Measurements from ENCODE around the gene ADCY10.
"Not testable (repeated sequence)": the region's sequence is repeated elsewhere in the genome, so short reads cannot be mapped to it uniquely, and the experiment has no call there.

Gene ADCY10

DNA sequence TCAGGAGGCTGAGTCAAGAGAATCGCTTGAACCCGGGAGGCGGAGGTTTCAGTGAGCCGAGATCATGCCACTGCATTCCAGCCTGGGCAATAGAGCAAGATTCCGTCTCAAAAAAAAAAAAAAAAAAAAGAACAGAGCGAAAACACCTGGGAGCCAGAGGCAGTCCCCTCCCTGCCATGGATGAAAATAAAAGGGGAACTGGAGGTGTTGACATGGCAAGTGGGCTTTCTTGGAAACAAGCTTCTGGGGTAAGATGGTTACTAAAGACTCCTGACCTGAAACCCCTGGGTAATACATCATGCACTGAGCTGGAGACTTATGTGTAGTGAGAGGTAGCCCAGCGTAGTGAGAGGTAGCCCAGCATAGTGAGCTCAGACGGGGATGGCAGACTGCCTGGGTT lies 31.6 kb downstream of the ADCY10 start:
- no peak for DNase-seq

DNA sequence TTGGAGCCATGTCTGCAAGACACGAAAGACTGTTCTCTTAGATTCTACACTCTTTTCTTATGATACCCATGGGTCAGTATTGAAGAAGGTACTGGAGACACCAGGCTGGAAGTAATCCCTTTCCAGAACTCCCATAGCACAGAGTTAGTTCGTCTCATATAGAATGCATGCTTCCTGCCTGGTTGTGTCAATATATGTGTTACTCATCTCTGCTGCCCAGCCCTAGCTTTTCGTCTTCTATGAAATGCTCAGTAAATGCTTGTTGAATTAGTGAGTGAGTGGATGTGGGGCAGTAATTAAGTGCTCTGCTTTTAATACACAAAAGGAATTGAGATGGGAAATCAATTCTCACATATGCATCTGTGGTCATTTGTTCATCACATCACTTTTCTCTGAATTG lies 32.1 kb downstream of the ADCY10 start:
- no peak for DNase-seq

DNA sequence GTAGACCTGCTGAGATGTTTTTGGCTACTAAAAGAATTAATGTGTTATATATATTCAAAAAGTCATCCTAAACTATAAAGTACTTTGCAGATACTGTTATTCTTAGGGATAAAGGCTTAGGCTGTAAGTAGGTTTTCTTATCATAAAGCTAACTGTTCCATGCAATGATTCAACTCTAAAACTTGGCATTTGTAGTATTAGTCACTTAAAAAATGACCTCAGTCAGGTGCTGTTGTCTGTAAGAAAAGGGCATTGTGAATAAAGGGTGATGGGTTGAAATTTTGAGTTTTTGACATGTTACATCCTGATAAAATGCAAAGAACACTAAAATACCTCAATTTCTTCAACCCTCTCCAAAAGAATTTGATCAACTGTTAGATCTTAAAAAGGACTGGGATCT lies 32.9 kb downstream of the ADCY10 start:
- DNase-seq = no peak

DNA sequence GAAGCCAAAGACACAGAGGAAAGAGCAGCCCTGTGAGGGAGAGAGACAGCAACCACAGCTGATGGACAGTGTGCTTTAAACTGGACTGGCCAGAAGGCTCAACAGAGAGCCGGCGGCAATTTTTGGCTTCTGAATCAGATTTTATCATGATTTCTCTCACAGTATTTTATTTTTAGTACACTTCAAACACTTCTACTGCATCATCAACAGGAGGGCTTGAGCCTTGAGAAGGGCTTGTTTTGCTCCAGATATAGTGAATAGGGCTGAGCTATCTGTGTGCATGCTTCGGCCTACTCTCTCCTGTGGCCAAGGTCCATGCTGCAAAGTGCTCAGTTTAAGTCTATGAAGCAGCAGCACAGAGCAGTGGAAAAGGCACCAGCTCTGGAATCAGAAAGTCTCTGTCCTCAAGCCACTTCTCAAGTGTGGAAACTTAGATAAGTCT lies 33.3 kb downstream of the ADCY10 start:
- DNase-seq = no peak

DNA sequence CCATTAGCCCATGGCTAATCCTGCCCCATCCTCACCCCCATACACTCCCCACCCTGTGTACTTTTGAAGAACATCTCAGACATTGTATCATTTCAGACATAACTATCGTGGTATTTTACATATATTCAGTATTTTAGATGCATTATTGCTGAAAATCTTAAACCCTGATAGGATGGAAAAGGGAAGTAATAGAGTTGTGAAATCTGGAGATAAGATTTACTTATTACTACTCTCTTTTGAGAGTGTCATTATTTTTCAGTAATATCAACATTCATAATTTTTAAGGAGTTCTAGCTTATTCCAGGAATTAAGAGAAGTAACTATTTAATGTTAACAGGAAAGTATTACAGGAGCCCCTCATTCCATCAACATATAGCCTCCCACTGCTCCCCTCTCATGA lies 34.4 kb downstream of the ADCY10 start:
- no peak for DNase-seq

DNA sequence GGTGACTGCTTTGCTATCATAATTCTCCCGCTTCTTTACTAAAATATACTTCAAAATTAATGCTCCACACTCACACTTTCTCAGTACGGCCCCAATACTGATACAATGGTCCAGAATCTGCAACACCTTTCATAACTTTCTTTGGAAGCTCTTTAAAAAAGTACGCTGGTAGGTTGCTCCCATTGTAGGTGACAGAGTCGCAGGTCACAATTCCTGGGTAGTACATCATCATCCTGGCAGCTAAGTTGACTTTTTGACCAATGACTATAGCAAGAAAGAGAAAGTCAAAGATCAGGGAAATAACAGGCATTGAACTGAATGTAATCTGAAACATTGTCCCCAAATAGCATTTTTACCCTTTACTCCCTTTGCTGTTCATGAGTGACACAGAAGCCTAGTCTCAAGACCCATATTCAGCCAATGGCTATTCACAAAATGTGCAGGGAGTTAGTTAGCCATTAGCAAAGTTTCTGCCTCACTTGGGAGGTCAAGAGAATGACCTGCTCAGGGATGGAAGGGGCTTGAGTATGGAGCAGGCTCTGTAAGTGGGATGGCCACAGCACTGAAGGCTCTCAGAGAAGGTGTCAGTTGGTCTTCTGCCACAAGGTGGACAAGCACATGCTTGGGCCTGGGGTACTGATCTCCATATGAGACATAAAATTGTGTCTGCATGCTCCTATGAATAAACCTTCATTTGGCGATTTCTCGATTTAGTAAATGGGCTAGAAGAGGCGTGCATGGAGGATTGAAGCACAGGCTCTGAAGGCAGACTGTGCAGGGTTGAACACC lies 35.4 kb downstream of the ADCY10 start:
- no peak for DNase-seq

DNA sequence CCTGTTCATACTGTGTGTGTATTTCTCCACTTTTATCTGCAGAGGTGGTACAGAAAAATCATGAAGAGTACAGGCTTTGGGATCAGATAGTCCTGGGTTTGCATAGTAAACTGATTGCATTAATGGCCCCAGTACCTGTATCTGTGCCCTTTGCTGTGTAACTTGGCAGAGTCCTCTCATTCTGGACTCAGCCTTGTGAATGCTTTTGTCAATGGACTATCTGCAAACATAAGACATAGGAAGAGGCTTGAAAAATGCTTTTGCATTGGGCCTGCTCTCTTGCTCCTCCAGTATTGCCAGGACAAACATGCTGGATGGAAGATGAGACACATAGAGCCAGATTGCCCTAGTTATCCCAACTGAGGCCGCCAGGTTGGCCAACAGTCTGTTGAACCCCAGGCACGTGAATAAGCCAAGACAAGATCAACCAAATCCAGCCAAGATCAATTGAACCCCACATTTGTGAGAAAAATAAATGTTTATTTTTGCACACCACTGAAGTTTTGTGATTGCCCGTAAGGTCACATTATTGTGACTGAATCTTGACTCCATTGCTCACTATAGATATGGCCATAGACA lies 37.2 kb downstream of the ADCY10 start:
- no peak for DNase-seq

DNA sequence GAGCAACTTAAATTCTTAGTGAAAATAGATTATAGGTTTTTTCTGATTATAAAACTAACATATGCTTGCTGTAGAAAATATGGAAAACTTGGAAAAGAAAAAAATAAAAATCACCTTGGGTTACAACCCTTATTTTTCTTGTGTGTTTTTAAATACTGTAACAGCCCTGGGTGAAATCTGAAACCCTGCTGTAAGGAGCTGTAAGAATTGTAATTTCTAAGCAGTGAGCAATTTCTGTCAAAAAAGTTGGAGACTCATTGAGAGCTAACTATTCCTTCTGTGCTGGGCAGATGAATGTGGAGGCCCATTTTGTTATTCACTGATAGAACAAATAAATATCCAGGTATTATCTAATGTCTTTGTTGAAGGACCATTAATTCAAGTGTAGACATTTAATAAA lies 42.6 kb downstream of the ADCY10 start:
- no peak for DNase-seq

DNA sequence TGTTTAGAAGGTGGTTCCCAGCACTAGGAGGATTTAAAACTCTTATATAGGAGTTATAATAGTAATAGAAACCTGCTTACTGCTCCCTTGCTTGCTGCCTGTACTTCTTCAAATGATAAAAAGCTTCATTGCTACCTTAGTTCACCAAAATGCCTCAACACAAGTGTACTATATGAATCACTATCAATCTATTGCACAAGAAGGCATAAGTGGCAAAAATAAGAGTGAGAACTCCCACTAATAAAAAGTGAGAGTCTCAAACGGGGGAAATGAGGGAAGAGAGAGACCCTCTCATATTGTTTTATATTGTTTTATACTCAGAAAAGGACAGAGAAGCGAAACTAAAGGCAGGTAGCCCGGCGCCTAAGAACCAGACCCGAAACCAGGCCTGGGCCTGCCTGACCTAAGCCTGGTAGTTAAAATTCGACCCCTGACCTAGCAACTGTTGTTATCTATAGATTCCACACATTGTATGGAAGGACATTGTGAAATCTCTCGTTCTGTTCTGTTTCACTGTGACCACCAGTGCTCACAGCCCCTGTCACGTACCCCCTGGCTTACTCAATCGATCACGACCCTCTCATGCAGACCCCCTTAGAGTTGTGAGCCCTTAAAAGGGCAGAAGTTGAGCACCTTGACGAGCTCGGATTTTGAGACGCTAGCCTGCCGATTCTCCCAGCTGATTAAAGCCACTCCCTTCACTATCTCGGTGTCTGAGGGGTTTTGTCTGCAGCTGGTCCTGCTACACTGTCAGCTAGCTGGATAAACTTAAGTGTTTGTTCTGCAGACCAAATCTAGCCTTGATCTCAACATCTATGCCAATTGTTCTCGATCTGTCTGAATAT lies 44.6 kb downstream of the ADCY10 start:
- DNase-seq = not testable (repeated sequence)

DNA sequence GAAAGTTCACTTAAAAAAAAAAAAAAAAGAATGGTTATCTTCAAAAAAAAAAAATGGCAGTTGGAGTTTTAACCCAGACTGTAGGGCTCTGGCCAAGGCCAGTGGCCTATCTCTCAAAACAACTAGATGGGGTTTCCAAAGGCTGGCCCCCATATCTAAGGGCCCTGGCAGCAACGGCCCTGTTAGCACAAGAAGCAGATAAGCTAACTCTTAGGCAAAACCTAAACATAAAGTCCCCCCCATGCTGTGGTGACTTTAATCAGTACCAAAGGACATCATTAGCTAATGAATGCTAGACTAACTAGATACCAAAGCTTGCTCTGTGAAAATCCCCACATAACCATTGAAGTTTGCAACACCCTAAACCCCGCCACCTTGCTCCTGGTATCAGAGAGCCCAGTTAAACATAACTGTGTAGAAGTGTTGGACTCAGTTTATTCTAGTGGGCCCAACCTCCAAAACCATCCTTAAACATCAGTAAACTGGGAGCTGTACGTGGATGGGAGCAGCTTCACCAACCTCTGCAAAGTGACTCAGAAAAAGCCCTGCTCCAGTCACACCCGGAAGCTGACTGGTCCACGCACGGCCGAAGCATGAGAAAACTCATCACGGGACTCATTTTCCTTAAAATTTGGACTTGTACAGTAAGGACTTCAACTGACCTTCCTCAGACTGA lies 47.1 kb downstream of the ADCY10 start:
- not testable (repeated sequence) for DNase-seq

DNA sequence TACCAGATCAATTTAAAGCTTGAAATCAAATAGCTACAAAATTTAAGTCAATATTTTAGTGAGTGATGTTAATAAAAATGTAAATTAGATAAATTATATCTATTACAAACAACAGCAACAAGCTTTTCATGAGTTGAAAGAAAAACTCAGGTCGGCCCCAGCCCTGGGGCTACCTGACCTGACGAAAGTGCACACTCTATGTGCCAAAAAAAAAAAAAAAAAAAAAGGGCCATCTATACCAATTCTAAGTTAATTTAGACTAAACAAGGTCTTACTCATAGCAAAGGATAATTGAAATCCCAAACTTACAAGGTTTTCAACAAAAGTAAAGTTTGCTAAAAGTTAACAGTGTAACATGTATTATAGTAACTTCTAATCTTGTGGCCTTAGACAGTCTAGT lies 47.6 kb downstream of the ADCY10 start:
- DNase-seq = not testable (repeated sequence)

DNA sequence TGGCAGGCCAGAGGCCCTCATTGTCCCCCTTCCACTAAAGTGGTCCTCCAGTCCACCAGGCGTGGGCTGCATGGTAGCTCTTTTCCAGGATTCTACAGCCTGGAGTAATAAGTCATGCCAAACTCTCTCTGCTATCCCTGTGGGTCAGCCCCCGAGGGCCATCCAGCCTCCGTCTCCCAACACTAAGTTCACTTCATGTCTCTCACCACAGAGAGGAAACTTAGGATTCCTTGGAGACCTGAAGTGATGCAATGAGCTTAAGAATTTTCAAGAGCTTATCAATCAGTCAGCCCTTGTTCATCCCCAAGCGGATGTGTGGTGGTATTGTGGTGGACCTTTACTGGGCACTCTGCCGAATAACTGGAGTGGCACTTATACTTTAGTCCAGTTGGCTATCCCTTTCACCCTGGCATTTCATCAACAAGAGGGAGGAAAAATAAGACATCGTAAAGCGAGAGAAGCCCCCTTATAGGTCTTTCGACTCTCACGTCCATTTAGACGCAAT lies 48.1 kb downstream of the ADCY10 start:
- DNase-seq = not testable (repeated sequence)

DNA sequence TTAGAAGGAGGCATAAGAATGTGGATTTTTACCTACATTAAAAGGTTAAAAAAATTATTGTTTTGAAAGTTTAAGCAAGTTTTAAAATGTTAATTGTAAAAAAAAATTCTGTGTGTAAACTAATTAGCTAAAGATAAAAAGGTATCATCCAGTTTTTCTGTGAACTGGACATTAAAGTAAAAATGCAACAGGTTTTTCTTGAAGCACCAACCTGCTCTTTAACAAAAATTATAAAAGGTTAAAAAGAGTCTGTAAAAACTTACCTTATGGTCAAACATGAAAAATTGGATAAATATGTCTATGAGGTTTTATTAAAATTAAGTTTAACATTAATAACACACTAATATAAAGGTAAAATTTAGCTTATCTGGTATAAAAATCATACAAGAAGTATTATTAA lies 48.7 kb downstream of the ADCY10 start:
- DNase-seq = not testable (repeated sequence)

DNA sequence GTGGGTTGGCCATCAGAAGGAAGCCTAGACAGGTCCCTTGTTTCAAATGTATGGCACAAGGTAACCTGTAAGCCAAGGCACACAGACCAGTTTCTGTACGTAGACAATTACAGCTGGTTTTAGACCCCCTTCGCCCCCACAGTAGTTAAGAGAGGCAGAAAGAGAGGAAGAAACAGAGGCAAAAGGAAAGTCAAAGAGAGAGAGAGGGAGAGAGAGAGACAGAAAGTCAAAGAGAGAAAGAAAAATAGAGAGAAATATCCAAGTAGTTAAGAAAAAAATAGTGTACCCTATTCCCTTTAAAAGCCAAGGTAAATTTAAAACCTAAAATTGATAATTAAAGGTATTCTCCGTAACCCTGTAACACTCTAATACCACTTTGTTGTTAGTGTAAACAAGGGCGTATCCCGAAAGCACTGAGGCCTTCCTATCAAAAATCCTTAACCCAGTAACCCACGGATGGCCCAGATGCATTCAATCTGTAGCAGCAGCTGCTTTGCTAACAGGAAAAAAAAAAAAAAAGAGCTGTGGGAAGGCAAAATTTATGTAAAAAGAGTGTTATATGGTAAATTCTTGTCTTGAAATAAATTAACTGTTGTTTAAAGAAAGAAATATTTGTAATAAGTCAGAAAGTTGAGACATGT lies 49.4 kb downstream of the ADCY10 start:
- DNase-seq = no peak

DNA sequence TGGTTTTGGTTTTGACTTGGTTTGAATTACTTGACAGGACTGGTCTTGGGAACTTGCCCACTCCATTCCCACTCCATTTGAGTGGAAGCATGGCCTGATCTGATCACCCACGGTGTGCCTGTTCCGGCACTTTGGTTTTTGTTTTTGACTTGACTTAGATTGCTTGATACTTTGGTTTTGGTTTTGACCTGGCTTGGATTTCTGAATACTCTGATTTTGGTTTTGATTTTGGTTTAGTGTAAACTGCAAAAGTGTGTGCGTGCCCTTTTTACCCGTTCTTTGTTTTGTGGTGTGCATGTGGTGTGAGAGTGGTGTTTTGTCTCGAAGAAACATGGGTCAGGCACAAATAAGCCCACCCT lies 50.0 kb downstream of the ADCY10 start:
- no peak for DNase-seq

DNA sequence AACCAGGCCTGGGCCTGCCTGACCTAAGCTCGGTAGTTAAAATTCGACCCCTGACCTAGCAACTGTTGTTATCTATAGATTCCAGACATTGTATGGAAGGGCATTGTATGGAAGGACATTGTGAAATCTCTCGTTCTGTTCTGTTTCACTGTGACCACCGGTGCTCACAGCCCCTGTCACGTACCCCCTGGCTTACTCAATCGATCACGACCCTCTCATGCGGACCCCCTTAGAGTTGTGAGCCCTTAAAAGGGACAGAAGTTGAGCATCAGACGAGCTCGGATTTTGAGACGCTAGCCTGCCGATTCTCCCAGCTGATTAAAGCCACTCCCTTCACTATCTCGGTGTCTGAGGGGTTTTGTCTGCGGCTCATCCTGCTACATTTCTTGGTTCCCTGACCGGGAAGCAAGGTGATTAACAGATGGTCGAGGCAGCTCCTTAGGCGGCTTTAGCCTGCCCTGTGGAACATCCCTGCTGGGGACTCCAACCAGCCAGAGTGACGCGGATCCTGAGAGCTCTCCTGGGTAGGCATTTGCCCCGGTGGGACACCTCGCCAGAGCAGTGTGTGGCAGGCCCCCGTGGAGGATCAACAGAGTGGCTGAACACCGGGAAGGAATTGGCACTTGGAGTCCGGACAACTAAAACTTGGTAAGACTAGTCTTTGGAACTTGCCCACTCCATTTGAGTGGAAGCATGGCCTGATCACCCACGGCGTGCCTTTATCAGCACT lies 50.6 kb downstream of the ADCY10 start:
- not testable (repeated sequence) for DNase-seq

DNA sequence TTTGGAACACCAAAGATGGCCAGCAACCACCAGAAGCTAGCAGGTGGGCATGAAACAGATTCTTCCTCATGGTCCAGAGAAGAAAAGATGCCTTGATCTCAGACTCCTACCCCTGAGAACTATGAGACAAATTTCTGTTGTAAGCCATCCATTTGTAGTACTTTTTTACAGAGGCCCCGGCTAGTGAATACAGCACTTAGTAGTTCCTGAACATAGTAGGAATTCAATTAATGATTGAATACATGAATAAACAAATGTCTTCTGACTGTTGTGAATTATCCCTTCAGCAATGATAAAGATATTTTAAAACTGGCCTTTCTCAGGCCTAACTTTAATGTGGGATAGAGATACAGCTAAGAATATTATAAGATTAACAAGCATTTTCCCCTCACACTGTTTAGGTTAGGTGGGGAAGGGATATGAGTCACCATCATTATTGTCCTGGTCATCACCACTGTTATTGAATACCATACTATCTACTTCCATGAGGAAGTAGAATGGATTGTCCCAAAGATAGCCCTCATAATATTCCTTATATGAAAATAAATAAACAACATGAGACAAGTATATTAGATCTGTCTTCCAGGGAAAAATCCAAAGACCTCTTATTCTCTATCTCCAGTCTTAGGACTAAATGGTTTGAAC lies 51.4 kb downstream of the ADCY10 start:
- DNase-seq = no peak

DNA sequence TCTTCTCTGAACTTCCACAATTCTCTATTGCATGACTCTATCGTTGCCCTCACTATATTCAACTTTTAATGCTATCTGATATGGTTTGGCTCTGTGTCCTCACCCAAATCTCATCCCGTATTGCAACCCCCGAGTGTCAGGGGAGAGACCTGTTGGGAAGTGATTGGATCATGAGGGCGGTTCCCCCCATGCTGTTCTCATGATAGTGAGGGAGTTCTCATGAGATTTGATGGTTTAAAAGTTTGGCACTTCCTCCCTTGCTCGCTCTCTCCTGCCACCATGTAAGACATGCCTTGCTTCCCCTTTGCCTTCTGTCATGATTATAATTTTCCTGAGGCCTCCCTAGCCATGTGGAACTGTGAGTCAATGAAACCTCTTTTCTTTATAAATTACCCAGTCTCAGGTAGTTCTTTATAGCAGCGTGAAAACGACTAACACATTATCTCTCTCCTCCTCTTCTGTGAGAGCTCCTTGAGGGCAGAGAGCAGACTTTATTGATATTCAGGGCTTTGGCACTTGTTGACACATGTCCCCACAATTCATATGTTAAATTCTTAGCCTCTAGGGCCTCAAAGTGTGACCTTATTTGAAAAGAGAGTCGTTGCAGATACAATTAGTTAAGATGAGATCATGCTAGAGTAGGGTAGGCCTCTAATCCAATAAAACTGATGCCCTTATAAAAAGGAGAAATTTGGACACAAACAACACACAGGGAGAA lies 52.1 kb downstream of the ADCY10 start:
- DNase-seq = no peak

DNA sequence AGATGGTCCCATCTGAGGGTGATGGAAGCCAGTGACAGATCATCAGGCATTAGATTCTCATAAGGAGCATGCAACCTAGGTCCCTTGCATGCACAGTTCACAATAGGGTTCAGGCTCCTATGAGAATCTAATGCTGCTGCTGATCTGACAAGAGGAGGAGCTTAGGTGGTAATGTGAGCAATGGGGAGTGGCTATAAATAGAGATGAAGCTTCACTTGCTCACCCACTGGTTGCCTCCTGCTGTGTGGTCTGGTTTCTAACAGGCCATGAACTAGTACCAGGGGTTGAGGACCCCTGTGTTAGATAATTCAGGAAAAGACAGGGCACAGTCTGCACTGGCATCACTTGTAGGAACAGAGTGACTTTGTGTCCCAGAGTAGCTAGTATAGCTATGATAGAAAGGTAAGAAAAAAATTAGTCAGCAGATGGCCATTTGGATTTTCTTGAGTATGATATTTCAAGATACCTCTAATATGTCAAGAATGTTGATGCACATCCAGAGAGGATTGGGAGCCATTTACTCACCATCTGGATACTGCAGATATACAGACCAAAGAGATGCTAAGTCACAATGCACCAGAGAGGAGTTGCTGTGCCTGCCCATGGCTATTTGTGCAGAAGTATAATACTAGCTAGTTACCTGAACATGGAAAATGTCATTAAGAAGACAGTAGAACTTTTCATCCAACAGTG lies 53.6 kb downstream of the ADCY10 start:
- DNase-seq = no peak

All from NCI-H1092 treated with DMSO at 0.1 percent for 48 hours (cell line).